Measurements from ENCODE around the gene ARAP1. TPM values are rescaled to one million over a fixed set of nuclear protein-coding genes. Genes with fewer than 3 reads are reported as not detected.

ARAP1 gene
- total RNA-seq, 1 donor from 2014 or later: 31.0 TPM

GRCh38 chr11:72655896-72656464 is 96.2 kb downstream of the ARAP1 start:
- no peak for ATAC-seq

GRCh38 chr11:72655014-72655413 is 97.2 kb downstream of the ARAP1 start:
- ATAC-seq: no peak

- no peak for ATAC-seq
Observed at GRCh38 chr11:72653649-72654048, 98.6 kb downstream of the ARAP1 start.

- no peak for ATAC-seq
Observed at GRCh38 chr11:72652873-72653630, 99.2 kb downstream of the ARAP1 start.

- no peak for ATAC-seq
Observed at GRCh38 chr11:72652133-72652532, 100.1 kb downstream of the ARAP1 start.

GRCh38 chr11:72649215-72649976 is 102.8 kb downstream of the ARAP1 start:
- ATAC-seq: no peak

- no peak for ATAC-seq
Observed at GRCh38 chr11:72648384-72649136, 103.6 kb downstream of the ARAP1 start.

GRCh38 chr11:72647882-72648281 is 104.3 kb downstream of the ARAP1 start:
- ATAC-seq: no peak

GRCh38 chr11:72646472-72646871 is 105.7 kb downstream of the ARAP1 start:
- no peak for ATAC-seq

- no peak for ATAC-seq
Observed at GRCh38 chr11:72646024-72646423, 106.2 kb downstream of the ARAP1 start.

- peak; percentile 9 for ATAC-seq
Observed at GRCh38 chr11:72643547-72643946, 108.7 kb downstream of the ARAP1 start.

GRCh38 chr11:72642884-72643522 is 109.2 kb downstream of the ARAP1 start:
- peak; percentile 59 for ATAC-seq

- no peak for ATAC-seq
Observed at GRCh38 chr11:72642043-72642883, 109.9 kb downstream of the ARAP1 start.

- no peak for ATAC-seq
Observed at GRCh38 chr11:72641522-72642042, 110.6 kb downstream of the ARAP1 start.

- peak; percentile 23 for ATAC-seq
Observed at GRCh38 chr11:72639502-72640375, 112.5 kb downstream of the ARAP1 start.

GRCh38 chr11:72637926-72638325 is 114.3 kb downstream of the ARAP1 start:
- ATAC-seq: no peak

- no peak for ATAC-seq
Observed at GRCh38 chr11:72637198-72637597, 115.0 kb downstream of the ARAP1 start.

GRCh38 chr11:72636376-72636775 is 115.8 kb downstream of the ARAP1 start:
- ATAC-seq: no peak

- ATAC-seq: no peak
Observed at GRCh38 chr11:72635933-72636332, 116.3 kb downstream of the ARAP1 start.

- no peak for ATAC-seq
Observed at GRCh38 chr11:72635309-72635915, 116.8 kb downstream of the ARAP1 start.
